SU-DHL-6 (cell line): ENCODE results near the gene MAML2.

ENCODE experiments used
- CTCF ChIP-seq: fragments of 200-600 bp; sonication (generic); IDR thresholded peaks from one replicate; pipeline ENCODE4 v1.5.1; 2017; ENCODE audit warnings: antibody characterized with exemption, mild to moderate bottlenecking, low read length, moderate library complexity; ENCODE audit not compliant: insufficient read depth, poor library complexity, severe bottlenecking
- EZH2phosphoT487 ChIP-seq: fragments of 200-600 bp; sonication (generic), shearing (Covaris generic); conservative IDR thresholded peaks from 2 replicates; pipeline ENCODE4 v1.6.1; 2018; ENCODE audit warnings: mild to moderate bottlenecking, antibody characterized with exemption, low read length, moderate library complexity, mixed read lengths

GRCh38 chr11:96037405-96037949 is 305.5 kb downstream of the MAML2 start:
- TF ChIP-seq CTCF (no peak), EZH2phosphoT487 (no peak)
